GM12891 (cell line): Measurements from ENCODE around the gene MLXIPL.

Source experiments
- PAX5 ChIP-seq: IDR thresholded peaks from 2 replicates; pipeline ENCODE4 v1.6.1; 2011; ENCODE audit warnings: low read length, moderate library complexity, mild to moderate bottlenecking; ENCODE audit not compliant: insufficient read depth, severe bottlenecking
- POLR2A ChIP-seq: IDR thresholded peaks from 2 replicates; pipeline ENCODE4 v1.6.1; 2011; ENCODE audit warnings: low read depth, low read length, control low read depth

DNA sequence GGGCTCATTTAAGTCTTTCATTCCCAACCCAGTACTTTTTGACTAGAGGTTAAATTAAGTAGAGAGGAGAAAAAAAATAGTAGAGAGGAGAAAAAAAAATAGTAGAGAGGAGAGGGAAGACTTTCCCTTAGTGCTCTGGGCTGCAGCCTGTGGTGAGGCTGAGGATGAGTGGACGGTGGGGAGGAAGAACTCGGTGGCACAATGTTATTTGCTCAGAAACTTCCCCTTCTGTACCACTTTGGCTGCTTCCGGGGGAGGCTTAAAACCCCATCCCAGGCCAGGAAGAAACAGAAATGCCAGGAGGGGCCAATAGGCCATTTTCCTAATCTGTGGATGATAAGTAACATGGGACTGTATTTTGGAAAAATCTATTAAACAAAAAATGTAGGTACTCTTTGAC is 14.6 kb upstream of the MLXIPL start:
- no peak for TF ChIP-seq PAX5
- TF ChIP-seq POLR2A, result no peak
